Nephron (organoid): ENCODE results near the gene CNOT6L.

Experiments used
- H3K27ac Mint-ChIP-seq, 3 experiments: 2 replicates each; pipeline ENCODE4 v1.8.0; 2020; ENCODE audit warnings: mixed read lengths in 3 of 3, mild to moderate bottlenecking in 2 of 3, moderate library complexity in 1 of 3
- H3K27me3 Mint-ChIP-seq: 2 replicates; pipeline ENCODE4 v1.8.0; 2021; ENCODE audit warnings: low read depth, mild to moderate bottlenecking, moderate library complexity, mixed read lengths
- H3K36me3 Mint-ChIP-seq: 2 replicates; pipeline ENCODE4 v1.8.0; 2020; ENCODE audit warnings: low read depth, mixed read lengths
- H3K4me1 Mint-ChIP-seq: 2 replicates; pipeline ENCODE4 v1.8.0; 2020; ENCODE audit warnings: mixed read lengths
- H3K4me3 Mint-ChIP-seq, 3 experiments: 2 replicates each; pipeline ENCODE4 v1.8.0; 2020; ENCODE audit warnings: mild to moderate bottlenecking in 3 of 3, mixed read lengths in 3 of 3, moderate library complexity in 2 of 3
- H3K9me3 Mint-ChIP-seq: 2 replicates; pipeline ENCODE4 v1.8.0; 2020; ENCODE audit warnings: mixed read lengths
- CTCF ChIP-seq, 3 experiments: fragments of 200-600 bp; sonication (generic); IDR thresholded peaks; one replicate each; pipeline ENCODE4 v1.5.0; 2021; ENCODE audit warnings: antibody characterized with exemption in 3 of 3; ENCODE audit not compliant: unreplicated experiment in 3 of 3

The CNOT6L gene

GRCh38 chr4:77798385-77798784 lies 20.8 kb downstream of the CNOT6L start:
- Mint-ChIP-seq H3K4me3 (no peak overlapping the region), H3K36me3 (peaks cover 9% of the 10 kb centered on the region), H3K9me3 (no peaks in the 10 kb centered on the region), H3K27ac (no peak overlapping the region), H3K27me3 (no peaks in the 10 kb centered on the region), H3K4me1 (peaks cover 20% of the 10 kb centered on the region)
- TF ChIP-seq CTCF (IDR thresholded peaks at IDR 0.05; ENCODE audit: unreplicated experiment in 3 of 3): no peak

- no peaks in the 10 kb centered on the region for H3K9me3 Mint-ChIP-seq
- H3K27ac Mint-ChIP-seq: no peak overlapping the region
- peaks cover 14% of the 10 kb centered on the region for H3K4me1 Mint-ChIP-seq
Observed at GRCh38 chr4:77797239-77797638, 21.9 kb downstream of the CNOT6L start.

GRCh38 chr4:77795326-77795725 lies 23.8 kb downstream of the CNOT6L start:
- TF ChIP-seq CTCF (IDR thresholded peaks at IDR 0.05; ENCODE audit: unreplicated experiment in 3 of 3): no peak
- no peaks in the 10 kb centered on the region for H3K27me3 Mint-ChIP-seq
- H3K4me3 Mint-ChIP-seq: no peak overlapping the region
- no peaks in the 10 kb centered on the region for H3K9me3 Mint-ChIP-seq
- H3K4me1 Mint-ChIP-seq: peaks cover 4% of the 10 kb centered on the region
- peaks cover 9% of the 10 kb centered on the region for H3K36me3 Mint-ChIP-seq
- H3K27ac Mint-ChIP-seq: no peak overlapping the region

More at GRCh38 chr4:77797239-77797638, 21.9 kb downstream of the CNOT6L start:
- Mint-ChIP-seq H3K27me3 (no peaks in the 10 kb centered on the region), H3K4me3 (no peak overlapping the region), H3K36me3 (peaks cover 9% of the 10 kb centered on the region)
- no peak for TF ChIP-seq CTCF (IDR thresholded peaks at IDR 0.05; ENCODE audit: unreplicated experiment in 3 of 3)

- no peak for TF ChIP-seq CTCF (IDR thresholded peaks at IDR 0.05; ENCODE audit: unreplicated experiment in 3 of 3)
- H3K27ac Mint-ChIP-seq: no peak overlapping the region
- H3K36me3 Mint-ChIP-seq: no peaks in the 10 kb centered on the region
- H3K4me1 Mint-ChIP-seq: peaks cover 18% of the 10 kb centered on the region
- no peaks in the 10 kb centered on the region for H3K9me3 Mint-ChIP-seq
- no peak overlapping the region for H3K4me3 Mint-ChIP-seq
- no peaks in the 10 kb centered on the region for H3K27me3 Mint-ChIP-seq
Observed at GRCh38 chr4:77790146-77790545, 29.0 kb downstream of the CNOT6L start.

- Mint-ChIP-seq H3K4me3 (no peak overlapping the region), H3K4me1 (peaks cover 22% of the 10 kb centered on the region), H3K27ac (no peak overlapping the region), H3K27me3 (no peaks in the 10 kb centered on the region), H3K9me3 (no peaks in the 10 kb centered on the region), H3K36me3 (no peaks in the 10 kb centered on the region)
- TF ChIP-seq CTCF (IDR thresholded peaks at IDR 0.05; ENCODE audit: unreplicated experiment in 3 of 3): no peak
Observed at GRCh38 chr4:77788990-77789389, 30.2 kb downstream of the CNOT6L start.

GRCh38 chr4:77787969-77788368 lies 31.2 kb downstream of the CNOT6L start:
- Mint-ChIP-seq H3K4me3 (no peak overlapping the region), H3K4me1 (peaks cover 22% of the 10 kb centered on the region), H3K27me3 (no peaks in the 10 kb centered on the region), H3K9me3 (no peaks in the 10 kb centered on the region), H3K36me3 (no peaks in the 10 kb centered on the region), H3K27ac (no peak overlapping the region)
- no peak for TF ChIP-seq CTCF (IDR thresholded peaks at IDR 0.05; ENCODE audit: unreplicated experiment in 3 of 3)
